Heart left ventricle (tissue), 13 donors: ENCODE results near the gene PANX2.

ENCODE experiments used
- POLR2A ChIP-seq, 2 donors: fragments of 450-650 bp; IDR thresholded peaks; one replicate each; pipeline ENCODE4 v1.6.1; 2017; ENCODE audit warnings: antibody characterized with exemption in 2 of 2, mild to moderate bottlenecking in 2 of 2, moderate library complexity in 2 of 2
- TF ChIP-seq, protein P1 (sequence below), 12 donors: fragments of 200-600 bp; sonication (generic) in 4 of 12; IDR thresholded peaks; one replicate each; pipeline versions ENCODE4 v1.5.0 to v1.8.0; 2018 to 2022; ENCODE audit warnings: antibody characterized with exemption in 12 of 12, mild to moderate bottlenecking in 5 of 12
- donor health status: ischemic (EF 13 %, LVEDD 7.1; RV severe dilation, severe dysfunction).
- donor health status: DM: no; HTN: yes; CAD: no.
- donor health status: DM: no; HTN: no; CAD: no.
- donor health status: ischemic (EF 25% LVEDD 6.9; RV normal size, moderate dysfunction).
- donor health status: ischemic (EF 25% LVEDD 5.7; RV mildly dilated, moderate dysfunction).
- donor health status: ischemic (EF 35%, LVEDD 5.7; RV mildly dilated, moderate dysfunction).
- donor health status: nonischemic (EF 11% LVEDD 7.7; RV severe dilation, severe dysfunction).
- donor health status: DM: yes; HTN: yes; CAD: no.
- donor health status: PGD.
- donor health status: ischemic (EF 29% LVEDD 5.4; RV normal size, mild dysfunction).
- donor health status: nonischemic (EF 23%, LVEDD 6.1; RV moderate dilation, normal function).

DNA sequence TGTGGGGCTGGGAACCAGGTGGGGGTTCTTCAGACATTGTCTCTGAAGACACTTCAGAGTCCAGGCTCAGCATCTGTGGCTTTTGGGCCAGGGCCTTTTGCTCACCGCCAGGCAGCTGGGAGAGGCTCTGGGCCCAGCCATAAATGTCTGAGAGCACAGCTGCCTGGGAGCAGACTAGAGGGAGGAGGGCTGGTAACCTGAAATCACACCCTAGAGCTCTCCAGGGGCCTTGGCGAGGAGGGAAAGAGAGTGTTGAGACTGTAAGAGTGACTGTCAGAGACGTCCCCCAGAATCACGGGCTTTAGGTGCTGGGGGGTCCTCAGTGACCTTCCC is 19.3 kb downstream of the PANX2 start:
- TF ChIP-seq, protein P1, sequence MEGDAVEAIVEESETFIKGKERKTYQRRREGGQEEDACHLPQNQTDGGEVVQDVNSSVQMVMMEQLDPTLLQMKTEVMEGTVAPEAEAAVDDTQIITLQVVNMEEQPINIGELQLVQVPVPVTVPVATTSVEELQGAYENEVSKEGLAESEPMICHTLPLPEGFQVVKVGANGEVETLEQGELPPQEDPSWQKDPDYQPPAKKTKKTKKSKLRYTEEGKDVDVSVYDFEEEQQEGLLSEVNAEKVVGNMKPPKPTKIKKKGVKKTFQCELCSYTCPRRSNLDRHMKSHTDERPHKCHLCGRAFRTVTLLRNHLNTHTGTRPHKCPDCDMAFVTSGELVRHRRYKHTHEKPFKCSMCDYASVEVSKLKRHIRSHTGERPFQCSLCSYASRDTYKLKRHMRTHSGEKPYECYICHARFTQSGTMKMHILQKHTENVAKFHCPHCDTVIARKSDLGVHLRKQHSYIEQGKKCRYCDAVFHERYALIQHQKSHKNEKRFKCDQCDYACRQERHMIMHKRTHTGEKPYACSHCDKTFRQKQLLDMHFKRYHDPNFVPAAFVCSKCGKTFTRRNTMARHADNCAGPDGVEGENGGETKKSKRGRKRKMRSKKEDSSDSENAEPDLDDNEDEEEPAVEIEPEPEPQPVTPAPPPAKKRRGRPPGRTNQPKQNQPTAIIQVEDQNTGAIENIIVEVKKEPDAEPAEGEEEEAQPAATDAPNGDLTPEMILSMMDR (IDR thresholded peaks at IDR 0.05), result no peak
- no peak for TF ChIP-seq POLR2A (IDR thresholded peaks at IDR 0.05)
